GM18858 (cell line): Measurements from ENCODE around the gene SPNS1.
A peak's percentile ranks its signal among the peaks of the same experiment; 100 is the strongest.
"Not testable (repeated sequence)": the region's sequence is repeated elsewhere in the genome, so short reads cannot be mapped to it uniquely, and the experiment has no call there.

Experiments used
- ATAC-seq: cut with Tn5 transposase; IDR thresholded peaks from one replicate; pipeline ENCODE4 v1.9.1; 2021; ENCODE audit not compliant: unreplicated experiment

The SPNS1 gene, protein sequence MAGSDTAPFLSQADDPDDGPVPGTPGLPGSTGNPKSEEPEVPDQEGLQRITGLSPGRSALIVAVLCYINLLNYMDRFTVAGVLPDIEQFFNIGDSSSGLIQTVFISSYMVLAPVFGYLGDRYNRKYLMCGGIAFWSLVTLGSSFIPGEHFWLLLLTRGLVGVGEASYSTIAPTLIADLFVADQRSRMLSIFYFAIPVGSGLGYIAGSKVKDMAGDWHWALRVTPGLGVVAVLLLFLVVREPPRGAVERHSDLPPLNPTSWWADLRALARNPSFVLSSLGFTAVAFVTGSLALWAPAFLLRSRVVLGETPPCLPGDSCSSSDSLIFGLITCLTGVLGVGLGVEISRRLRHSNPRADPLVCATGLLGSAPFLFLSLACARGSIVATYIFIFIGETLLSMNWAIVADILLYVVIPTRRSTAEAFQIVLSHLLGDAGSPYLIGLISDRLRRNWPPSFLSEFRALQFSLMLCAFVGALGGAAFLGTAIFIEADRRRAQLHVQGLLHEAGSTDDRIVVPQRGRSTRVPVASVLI

DNA sequence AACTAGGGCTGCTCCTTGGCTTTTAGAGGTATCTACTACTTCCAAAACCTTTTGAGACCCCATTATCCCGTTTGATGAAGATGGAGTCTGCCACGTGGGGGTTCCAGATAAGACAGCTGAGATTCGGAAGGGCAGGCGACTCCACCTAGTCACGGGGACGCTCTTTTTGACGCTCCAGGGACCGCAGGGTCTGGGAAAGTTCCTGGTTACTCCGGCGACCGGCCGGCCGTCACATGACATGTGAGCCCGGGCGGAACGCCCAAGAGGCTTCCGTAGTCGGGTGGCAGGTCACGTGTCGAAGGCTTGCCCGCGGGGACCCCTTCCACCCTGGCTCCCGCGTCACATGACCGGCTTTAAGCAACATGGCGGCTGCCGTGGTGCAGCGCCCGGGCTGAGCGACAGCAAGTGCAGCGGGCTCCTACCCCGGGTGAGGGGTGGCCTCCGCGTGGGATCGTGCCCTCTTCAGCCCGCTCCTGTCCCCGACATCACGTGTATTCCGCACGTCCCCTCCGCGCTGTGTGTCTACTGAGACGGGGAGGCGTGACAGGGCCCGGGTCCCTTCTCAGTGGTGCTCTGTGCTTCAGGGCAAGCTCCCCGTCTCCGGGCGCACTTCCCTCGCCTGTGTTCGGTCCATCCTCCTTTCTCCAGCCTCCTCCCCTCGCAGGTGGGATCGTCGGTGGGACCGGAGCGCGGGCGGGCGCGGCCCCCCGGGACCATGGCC is at the start of gene SPNS1:
Gene SPNS1 (plus strand): TSS at position 342 of the 721 bp plus-strand sequence. CDS start 374 bp downstream, at position 716.
- peak; percentile 72 for ATAC-seq

DNA sequence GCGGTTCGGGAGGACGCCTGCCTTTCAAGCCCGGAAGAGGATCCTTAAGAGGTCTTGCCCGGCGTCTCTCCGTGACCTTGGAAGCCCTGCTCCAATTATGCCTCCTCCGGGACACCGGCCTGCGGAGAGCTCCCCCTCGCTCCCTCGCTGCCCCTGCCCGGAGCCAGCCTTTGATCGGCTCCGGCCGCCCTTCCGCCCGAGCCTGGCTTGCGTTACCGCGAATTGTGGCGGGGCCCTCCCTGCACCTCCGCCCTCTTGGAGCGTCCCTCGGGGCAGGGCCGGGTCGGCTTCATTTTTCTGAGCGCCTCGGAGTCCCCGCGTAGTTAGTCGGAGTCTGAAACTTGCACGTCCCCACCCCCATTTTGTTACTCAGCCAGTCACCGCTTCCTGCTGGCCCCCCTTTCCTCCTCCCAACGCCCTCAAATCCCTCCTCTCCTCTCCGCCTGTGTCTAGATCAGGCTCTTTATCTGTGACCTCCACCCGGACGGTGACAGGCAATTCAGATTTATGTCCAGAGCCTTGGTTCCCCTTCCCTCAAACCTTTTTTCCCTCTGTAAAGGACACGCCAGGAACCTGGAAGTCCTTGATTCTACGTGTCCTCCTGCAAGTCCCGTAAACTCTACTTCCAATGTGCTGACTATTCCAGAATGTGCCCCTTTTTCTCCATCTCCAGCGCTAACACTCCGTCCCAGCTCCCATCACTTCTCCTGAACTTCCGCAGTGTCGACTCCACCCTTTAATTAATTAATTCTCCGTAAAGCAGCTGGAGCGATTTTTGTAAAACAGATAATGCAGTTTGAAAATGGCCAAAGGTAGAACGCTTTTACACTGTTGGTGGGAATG is 49.0 kb upstream of the SPNS1 start:
- ATAC-seq, result peak; percentile 16

DNA sequence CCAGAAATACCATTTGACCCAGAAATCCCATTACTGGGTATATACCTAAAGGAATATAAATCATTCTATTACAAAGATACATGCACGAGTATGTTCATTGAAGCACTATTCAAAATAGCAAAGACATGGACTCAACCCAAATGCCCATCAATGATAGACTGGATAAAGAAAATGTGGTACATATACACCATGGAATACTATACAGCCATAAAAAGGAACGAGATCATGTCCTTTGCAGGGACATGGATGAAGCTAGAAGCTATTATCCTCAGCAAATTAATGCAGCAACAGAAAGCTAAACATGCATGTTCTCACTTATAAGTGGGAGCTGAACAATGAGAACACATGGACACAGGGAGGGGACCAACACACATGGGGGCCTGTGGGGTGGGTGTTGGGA is 48.3 kb upstream of the SPNS1 start:
- not testable (repeated sequence) for ATAC-seq

DNA sequence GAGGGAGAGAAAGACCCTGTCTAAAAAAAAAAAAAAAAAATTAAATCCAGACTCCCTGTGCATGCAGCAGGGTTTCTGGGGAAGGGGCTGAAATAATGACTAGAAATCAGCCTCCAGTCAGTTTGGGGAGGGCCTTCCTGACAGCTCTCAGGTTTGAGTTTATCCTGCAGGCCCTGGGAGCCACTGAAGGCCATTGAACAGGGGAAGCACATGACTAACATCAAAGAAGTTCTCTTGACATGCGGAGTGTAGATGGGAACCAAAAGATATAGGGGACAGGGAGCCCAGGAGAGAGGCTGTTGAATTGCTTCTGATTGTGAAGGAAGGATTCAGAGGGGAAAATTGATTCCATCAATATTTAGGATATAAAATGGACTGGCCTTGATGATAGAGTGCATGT is 46.8 kb upstream of the SPNS1 start:
- ATAC-seq, result no peak

GRCh38 chr16:28930203-28930602 is 44.4 kb upstream of the SPNS1 start:
- ATAC-seq, result no peak

- no peak for ATAC-seq
Measured at GRCh38 chr16:28930652-28931051, 43.9 kb upstream of the SPNS1 start.

DNA sequence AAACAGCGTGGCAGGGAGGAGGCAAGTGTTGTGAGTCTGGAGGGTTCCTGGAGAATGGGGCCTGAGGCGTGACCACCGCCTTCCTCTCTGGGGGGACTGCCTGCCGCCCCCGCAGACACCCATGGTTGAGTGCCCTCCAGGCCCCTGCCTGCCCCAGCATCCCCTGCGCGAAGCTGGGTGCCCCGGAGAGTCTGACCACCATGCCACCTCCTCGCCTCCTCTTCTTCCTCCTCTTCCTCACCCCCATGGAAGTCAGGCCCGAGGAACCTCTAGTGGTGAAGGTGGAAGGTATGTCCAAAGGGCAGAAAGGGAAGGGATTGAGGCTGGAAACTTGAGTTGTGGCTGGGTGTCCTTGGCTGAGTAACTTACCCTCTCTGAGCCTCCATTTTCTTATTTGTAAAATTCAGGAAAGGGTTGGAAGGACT is 42.8 kb upstream of the SPNS1 start, which contains the start of gene CD19:
Gene CD19 (plus strand): TSS at position 171 of the 425 bp plus-strand sequence. CDS start 30 bp downstream, at position 201.
- ATAC-seq, result no peak

DNA sequence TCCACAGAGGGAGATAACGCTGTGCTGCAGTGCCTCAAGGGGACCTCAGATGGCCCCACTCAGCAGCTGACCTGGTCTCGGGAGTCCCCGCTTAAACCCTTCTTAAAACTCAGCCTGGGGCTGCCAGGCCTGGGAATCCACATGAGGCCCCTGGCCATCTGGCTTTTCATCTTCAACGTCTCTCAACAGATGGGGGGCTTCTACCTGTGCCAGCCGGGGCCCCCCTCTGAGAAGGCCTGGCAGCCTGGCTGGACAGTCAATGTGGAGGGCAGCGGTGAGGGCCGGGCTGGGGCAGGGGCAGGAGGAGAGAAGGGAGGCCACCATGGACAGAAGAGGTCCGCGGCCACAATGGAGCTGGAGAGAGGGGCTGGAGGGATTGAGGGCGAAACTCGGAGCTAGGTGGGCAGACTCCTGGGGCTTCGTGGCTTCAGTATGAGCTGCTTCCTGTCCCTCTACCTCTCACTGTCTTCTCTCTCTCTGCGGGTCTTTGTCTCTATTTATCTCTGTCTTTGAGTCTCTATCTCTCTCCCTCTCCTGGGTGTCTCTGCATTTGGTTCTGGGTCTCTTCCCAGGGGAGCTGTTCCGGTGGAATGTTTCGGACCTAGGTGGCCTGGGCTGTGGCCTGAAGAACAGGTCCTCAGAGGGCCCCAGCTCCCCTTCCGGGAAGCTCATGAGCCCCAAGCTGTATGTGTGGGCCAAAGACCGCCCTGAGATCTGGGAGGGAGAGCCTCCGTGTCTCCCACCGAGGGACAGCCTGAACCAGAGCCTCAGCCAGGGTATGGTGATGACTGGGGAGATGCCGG is 42.0 kb upstream of the SPNS1 start:
- no peak for ATAC-seq

- no peak for ATAC-seq
Measured at GRCh38 chr16:28933171-28933570, 41.4 kb upstream of the SPNS1 start.

DNA sequence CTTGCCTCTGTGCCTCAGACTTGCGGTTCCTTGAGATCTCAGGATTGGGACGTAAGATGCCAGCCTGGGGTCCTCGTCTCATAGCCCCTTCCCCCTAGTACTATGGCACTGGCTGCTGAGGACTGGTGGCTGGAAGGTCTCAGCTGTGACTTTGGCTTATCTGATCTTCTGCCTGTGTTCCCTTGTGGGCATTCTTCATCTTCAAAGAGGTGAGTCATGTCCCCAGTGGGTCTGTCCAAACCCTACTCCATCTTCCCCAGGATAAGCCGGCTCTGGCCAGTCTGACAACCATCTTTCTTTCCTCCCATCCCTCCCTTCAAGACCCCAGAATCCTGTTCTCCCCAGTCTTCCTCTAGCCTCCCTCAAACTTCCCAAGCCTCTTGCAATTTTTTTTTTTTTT is 39.2 kb upstream of the SPNS1 start:
- no peak for ATAC-seq

DNA sequence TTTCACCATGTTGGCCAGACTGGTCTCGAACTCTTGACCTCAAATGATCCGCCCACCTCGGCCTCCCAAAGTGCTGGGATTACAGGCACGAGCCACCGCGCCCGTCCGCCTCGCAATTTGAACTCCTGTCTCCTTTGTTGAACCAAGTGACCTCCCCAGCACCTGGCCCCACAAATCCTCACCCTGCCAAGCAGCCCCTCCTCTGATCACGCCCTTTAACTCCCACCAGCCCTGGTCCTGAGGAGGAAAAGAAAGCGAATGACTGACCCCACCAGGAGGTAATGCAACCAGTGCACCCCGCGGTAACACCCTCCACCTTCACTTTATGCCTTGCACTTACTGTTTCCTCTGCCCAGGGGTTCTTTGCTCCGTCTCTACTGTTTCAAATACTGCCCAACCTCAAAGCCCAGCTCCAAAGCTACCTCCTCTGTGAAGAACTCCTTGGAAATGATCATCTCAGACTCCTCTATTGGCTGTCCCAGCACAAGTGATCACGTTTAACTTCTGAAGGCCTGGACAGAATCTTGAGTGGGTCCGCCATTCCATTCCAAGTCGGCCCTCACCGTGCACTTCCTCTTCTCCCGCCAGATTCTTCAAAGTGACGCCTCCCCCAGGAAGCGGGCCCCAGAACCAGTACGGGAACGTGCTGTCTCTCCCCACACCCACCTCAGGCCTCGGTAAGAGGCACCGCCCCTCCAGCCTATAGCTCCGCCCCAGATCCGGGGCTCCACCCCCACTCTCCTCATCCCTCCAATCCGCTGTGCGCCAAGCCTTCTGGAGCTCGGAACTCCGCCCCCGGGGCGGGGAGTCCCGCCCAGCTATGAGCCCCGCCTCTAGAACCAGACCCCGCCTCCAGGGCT is 38.4 kb upstream of the SPNS1 start:
- no peak for ATAC-seq

GRCh38 chr16:28936784-28937155 is 37.8 kb upstream of the SPNS1 start:
- ATAC-seq, result no peak

- no peak for ATAC-seq
Measured at GRCh38 chr16:28937222-28937876, 37.2 kb upstream of the SPNS1 start.

- no peak for ATAC-seq
Measured at GRCh38 chr16:28938721-28939120, 35.9 kb upstream of the SPNS1 start.

DNA sequence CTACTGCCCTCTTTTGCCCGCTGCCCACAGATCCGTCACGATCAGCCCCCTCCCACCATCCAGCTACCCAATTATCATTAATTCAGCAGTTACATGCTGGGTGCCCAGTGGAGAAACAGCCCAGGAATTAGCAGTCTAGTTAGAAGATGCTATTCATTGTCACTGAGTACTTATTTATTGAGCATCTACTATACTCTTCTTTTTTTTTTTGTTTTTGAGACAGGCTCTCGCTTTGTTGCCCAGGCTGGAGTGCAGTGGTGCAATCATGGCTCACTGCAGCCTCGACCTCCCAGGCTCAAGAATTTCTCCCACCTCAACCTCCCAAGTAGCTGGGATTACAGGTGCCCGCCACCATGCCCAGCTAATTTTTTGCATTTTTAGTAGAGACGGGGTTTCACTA is 34.8 kb upstream of the SPNS1 start:
- ATAC-seq, result not testable (repeated sequence)

DNA sequence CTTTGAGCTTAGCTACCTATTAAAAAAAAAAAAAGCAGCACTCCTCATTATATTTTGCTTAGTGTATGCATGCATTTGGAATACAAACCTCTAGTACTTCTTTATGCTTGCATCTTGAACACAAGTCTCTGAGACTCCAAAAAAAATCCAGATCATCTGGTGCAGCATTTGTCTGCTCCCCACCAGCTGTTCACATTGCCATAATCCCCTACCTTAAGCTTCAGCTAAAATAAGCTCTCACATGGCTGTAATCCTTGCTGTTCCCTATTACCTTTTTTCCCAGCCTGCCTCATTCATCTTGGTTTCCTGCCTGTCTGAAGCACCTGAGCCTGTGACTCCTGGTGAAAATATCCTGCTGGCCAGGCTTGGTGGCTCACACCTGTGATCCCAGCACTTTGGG is 31.3 kb upstream of the SPNS1 start:
- no peak for ATAC-seq

DNA sequence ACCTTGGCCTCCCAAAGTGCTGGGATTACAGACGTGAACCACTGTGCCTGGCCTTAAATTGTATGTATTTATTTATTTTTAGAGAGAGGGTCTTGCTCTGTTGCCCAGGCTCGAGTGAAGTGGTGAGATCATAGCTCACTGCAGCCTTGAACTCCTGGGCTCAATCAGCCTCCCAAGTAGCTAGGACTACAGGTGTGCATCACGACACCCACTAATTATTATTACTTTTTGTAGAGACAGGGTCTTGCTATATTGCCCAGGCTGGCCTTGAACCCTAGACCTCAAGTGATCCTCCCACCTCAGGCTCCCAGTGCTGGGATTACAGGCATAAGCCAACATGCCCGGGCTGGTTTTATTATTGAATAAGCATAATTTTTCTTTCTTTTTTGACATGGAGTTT is 27.9 kb upstream of the SPNS1 start:
- no peak for ATAC-seq

DNA sequence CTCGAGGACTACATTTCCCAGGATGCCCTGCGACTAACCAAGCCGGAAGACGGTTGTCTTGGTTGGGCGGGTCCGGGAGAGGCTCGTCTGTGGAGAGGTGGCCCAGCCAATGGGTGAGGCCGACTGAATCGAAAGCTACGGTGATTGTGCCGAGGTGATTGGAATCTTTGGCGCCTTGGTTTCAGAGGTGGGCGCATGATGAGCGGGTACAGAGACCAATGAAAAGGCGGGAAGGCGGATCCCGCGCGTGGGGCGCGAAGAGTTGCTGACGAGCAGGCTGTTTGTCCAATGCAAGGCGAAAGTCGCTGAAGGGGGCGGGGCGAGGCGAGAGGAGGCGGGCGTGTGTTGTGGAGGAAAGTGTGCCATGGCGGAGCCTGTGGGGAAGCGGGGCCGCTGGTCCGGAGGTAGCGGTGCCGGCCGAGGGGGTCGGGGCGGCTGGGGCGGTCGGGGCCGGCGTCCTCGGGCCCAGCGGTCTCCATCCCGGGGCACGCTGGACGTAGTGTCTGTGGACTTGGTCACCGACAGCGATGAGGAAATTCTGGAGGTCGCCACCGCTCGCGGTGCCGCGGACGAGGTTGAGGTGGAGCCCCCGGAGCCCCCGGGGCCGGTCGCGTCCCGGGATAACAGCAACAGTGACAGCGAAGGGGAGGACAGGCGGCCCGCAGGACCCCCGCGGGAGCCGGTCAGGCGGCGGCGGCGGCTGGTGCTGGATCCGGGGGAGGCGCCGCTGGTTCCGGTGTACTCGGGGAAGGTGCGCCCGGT is 23.7 kb upstream of the SPNS1 start, which contains the start of gene NFATC2IP:
Gene NFATC2IP (plus strand): TSS at position 290 of the 762 bp plus-strand sequence. CDS start 75 bp downstream, at position 365.
- peak; percentile 90 for ATAC-seq
